PC-9 (cell line): ENCODE data around the gene KRTAP5-1. TPM values are rescaled to one million over a fixed set of nuclear protein-coding genes. Genes with fewer than 3 reads are reported as not detected.

Source experiments
- BruUV-seq: library from RNA; stranded (reverse); fragments of 400-500 nt; replicated peaks from 2 replicates; lab custom pipeline; 2021; lab: Mats Ljungman, UMichigan
- CTCF ChIA-PET: fragments of 300-600 bp; sonication (Branson Sonifier 250); formaldehyde crosslinking; loops from one replicate; lab custom pipeline; 2022; ENCODE audit warnings: antibody characterized with exemption; lab: Charles Lee
- POLR2A ChIA-PET: fragments of 300-600 bp; sonication (Branson Sonifier 250); formaldehyde crosslinking; loops from one replicate; lab custom pipeline; 2022; ENCODE audit warnings: antibody characterized with exemption; ENCODE audit not compliant: unreplicated experiment; lab: Charles Lee
- DNase-seq, 2 experiments: peaks; one replicate each; pipeline versions ENCODE4 v3.0.0 to v3.0.0-alpha.2; 2015 to 2022; ENCODE audit warnings: mixed read lengths in 1 of 2
- H2AFZ ChIP-seq: fragments of 200-600 bp; sonication (generic); 2 replicates; pipeline ENCODE4 v1.8.1; 2017; ENCODE audit warnings: antibody characterized with exemption
- H3F3A ChIP-seq: fragments of 200-600 bp; sonication (generic); 2 replicates; pipeline ENCODE4 v1.8.1; 2017; ENCODE audit warnings: antibody characterized with exemption, mild to moderate bottlenecking, low read depth; ENCODE audit not compliant: insufficient read depth
- H3K27ac ChIP-seq: fragments of 200-600 bp; sonication (generic); 2 replicates; pipeline ENCODE4 v1.6.1; 2016; ENCODE audit warnings: mixed run types
- H3K27me3 ChIP-seq: fragments of 200-600 bp; sonication (generic); 2 replicates; pipeline ENCODE4 v1.6.1; 2016; ENCODE audit warnings: low read depth, mixed run types; ENCODE audit not compliant: insufficient read depth
- H3K36me3 ChIP-seq: fragments of 200-600 bp; sonication (generic); 2 replicates; pipeline ENCODE4 v1.6.1; 2016; ENCODE audit warnings: low read depth, mixed run types
- H3K4me1 ChIP-seq: fragments of 200-600 bp; sonication (generic); replicated peaks from 2 replicates; pipeline ENCODE4 v1.6.1; 2016; ENCODE audit warnings: mixed run types; ENCODE audit not compliant: insufficient read depth
- H3K4me2 ChIP-seq: fragments of 200-600 bp; sonication (generic); 2 replicates; pipeline ENCODE4 v1.6.1; 2017; ENCODE audit warnings: mixed run types
- H3K4me3 ChIP-seq: fragments of 200-600 bp; sonication (generic); 2 replicates; pipeline ENCODE4 v1.6.1; 2016; ENCODE audit warnings: mixed run types
- H3K79me2 ChIP-seq: fragments of 200-600 bp; sonication (generic); 2 replicates; pipeline ENCODE4 v1.6.1; 2017; ENCODE audit warnings: low read depth, mixed run types
- H3K9me2 ChIP-seq: fragments of 200-600 bp; sonication (generic); 2 replicates; pipeline ENCODE4 v1.8.1; 2017; ENCODE audit warnings: mild to moderate bottlenecking; ENCODE audit not compliant: insufficient read depth
- H3K9me3 ChIP-seq: fragments of 200-600 bp; sonication (generic); 2 replicates; pipeline ENCODE4 v1.8.1; 2016; ENCODE audit warnings: low read depth; ENCODE audit not compliant: insufficient read depth
- H4K20me1 ChIP-seq: fragments of 200-600 bp; sonication (generic); 2 replicates; pipeline ENCODE4 v1.8.1; 2017; ENCODE audit not compliant: insufficient read depth
- CTCF ChIP-seq: fragments of 200-600 bp; sonication (generic); conservative IDR thresholded peaks from 2 replicates; pipeline ENCODE4 v1.6.1; 2017; ENCODE audit warnings: mixed run types, antibody characterized with exemption, mild to moderate bottlenecking, moderate library complexity
- EZH2 ChIP-seq: fragments of 200-600 bp; sonication (generic); IDR thresholded peaks from 2 replicates; pipeline ENCODE4 v1.8.0; 2017; ENCODE audit warnings: antibody characterized with exemption, low read depth
- intact Hi-C: fragments of 100-400 bp; cut with micrococcal nuclease; formaldehyde crosslinking; loops from one replicate; pipeline ENCODE4 v1.10.0; 2022; ENCODE audit not compliant: unreplicated experiment
- total RNA-seq: library from RNA; stranded (reverse); gene quantifications from 2 replicates; pipeline ENCODE4 v1.2.3, GENCODE V29; 2021

The KRTAP5-1 gene
- total RNA-seq, 1 experiment from 2014 or later, result not detected

- BruUV-seq, result no TSS peak
Observed at GRCh38 chr11:1562469-1563148, 22.5 kb downstream of the KRTAP5-1 start.

GRCh38 chr11:1561955-1562354 is 23.1 kb downstream of the KRTAP5-1 start:
- peaks cover 22% of the 10 kb centered on the region for H3K4me1 ChIP-seq
- H3K4me3 ChIP-seq, result no peak overlapping the region
- no peaks in the 10 kb centered on the region for H3K9me2 ChIP-seq
- intact Hi-C loops, result no loop called here
- DNase-seq, result no peak
- CTCF ChIA-PET, result no interaction called here
- no peak overlapping the region for H2AFZ ChIP-seq
- no peaks in the 10 kb centered on the region for H3K9me3 ChIP-seq
- no peaks in the 10 kb centered on the region for H3K36me3 ChIP-seq
- H4K20me1 ChIP-seq, result no peaks in the 10 kb centered on the region
- no TSS peak for BruUV-seq
- no peak for TF ChIP-seq EZH2
- no peak for TF ChIP-seq CTCF
- no peaks in the 10 kb centered on the region for H3K79me2 ChIP-seq
- H3K4me2 ChIP-seq, result no peak overlapping the region
- no peaks in the 10 kb centered on the region for H3K27me3 ChIP-seq
- POLR2A ChIA-PET, result no interaction called here
- no peaks in the 10 kb centered on the region; the same call in 1 of the 2 replicates for H3F3A ChIP-seq
- no peak overlapping the region for H3K27ac ChIP-seq

More at GRCh38 chr11:1562469-1563148, 22.5 kb downstream of the KRTAP5-1 start:
- no peak for DNase-seq
- Histone ChIP-seq H3K36me3 (no peaks in the 10 kb centered on the region), H3F3A (no peaks in the 10 kb centered on the region; the same call in 1 of the 2 replicates), H3K27ac (no peak overlapping the region), H3K4me2 (no peak overlapping the region), H3K4me1 (peaks cover 20% of the 10 kb centered on the region), H3K27me3 (no peaks in the 10 kb centered on the region), H4K20me1 (no peaks in the 10 kb centered on the region), H2AFZ (no peak overlapping the region), H3K79me2 (no peaks in the 10 kb centered on the region), H3K4me3 (no peak overlapping the region), H3K9me2 (no peaks in the 10 kb centered on the region), H3K9me3 (no peaks in the 10 kb centered on the region)
- intact Hi-C loops, result no loop called here
- CTCF ChIA-PET, result no interaction called here
- TF ChIP-seq EZH2 (no peak), CTCF (no peak)
- POLR2A ChIA-PET, result no interaction called here

- POLR2A ChIA-PET, result no interaction called here
- H3K36me3 ChIP-seq, result no peaks in the 10 kb centered on the region
Observed at GRCh38 chr11:1561266-1561665, 23.8 kb downstream of the KRTAP5-1 start.

More at GRCh38 chr11:1561266-1561665, 23.8 kb downstream of the KRTAP5-1 start:
- CTCF ChIA-PET, result no interaction called here
- no peak for DNase-seq
- no peak overlapping the region for H3K4me3 ChIP-seq
- H2AFZ ChIP-seq, result no peak overlapping the region
- H3K79me2 ChIP-seq, result no peaks in the 10 kb centered on the region
- no peaks in the 10 kb centered on the region for H4K20me1 ChIP-seq
- intact Hi-C loops, result no loop called here
- no TSS peak for BruUV-seq
- no peak overlapping the region for H3K4me2 ChIP-seq
- TF ChIP-seq EZH2 (no peak), CTCF (no peak)
- H3F3A ChIP-seq, result no peaks in the 10 kb centered on the region; the same call in 1 of the 2 replicates
- H3K27ac ChIP-seq, result no peak overlapping the region
- H3K9me2 ChIP-seq, result no peaks in the 10 kb centered on the region
- no peaks in the 10 kb centered on the region for H3K27me3 ChIP-seq
- peaks cover 22% of the 10 kb centered on the region for H3K4me1 ChIP-seq
- no peaks in the 10 kb centered on the region for H3K9me3 ChIP-seq
